B cell (primary cell): ENCODE results near the gene MRGPRX2. TPM values are rescaled to one million over a fixed set of nuclear protein-coding genes. Genes with fewer than 3 reads are reported as not detected.

ENCODE experiments used
- ATAC-seq: fragments of 200-7000 bp; cut with Tn5 transposase; one replicate; pipeline ENCODE4 v1.10.0; 2021; ENCODE audit warnings: low read depth, mild to moderate bottlenecking, moderate number of reproducible peaks, moderate library complexity
- CTCF ChIA-PET: fragments of 350-600 bp; sonication (Branson Sonifier 250); formaldehyde crosslinking; loops from one replicate; lab custom pipeline; 2021; ENCODE audit warnings: antibody characterized with exemption, inconsistent platforms; lab: Charles Lee
- POLR2A ChIA-PET: fragments of 350-600 bp; sonication (Branson Sonifier 250); formaldehyde crosslinking; loops from one replicate; lab custom pipeline; 2021; ENCODE audit warnings: antibody characterized with exemption; lab: Charles Lee
- DNase-seq: peaks from one replicate; pipeline ENCODE4 v3.0.0; 2013
- H2AFZ ChIP-seq: 2 replicates; pipeline ENCODE4 v1.6.1; 2012; ENCODE audit warnings: mild to moderate bottlenecking, low read depth, low read length; ENCODE audit not compliant: insufficient read depth, poor library complexity, severe bottlenecking
- H3K27ac ChIP-seq, 2 donors: 1 replicate in 1 of 2; 2 replicates in 1 of 2; pipeline ENCODE4 v1.5.1; 2012 to 2013; ENCODE audit warnings: low read length in 2 of 2, mild to moderate bottlenecking in 2 of 2, moderate library complexity in 1 of 2
- H3K27me3 ChIP-seq, 4 experiments: fragments of 200-600 bp in 1 of 4; sonication (generic) in 1 of 4; replicated peaks in 1 of 4; 1 replicate in 2 of 4; 2 replicates in 2 of 4; pipeline versions ENCODE4 v1.6.1 to v1.7.0; 2013 to 2016; ENCODE audit warnings: low read length in 3 of 4, mild to moderate bottlenecking in 2 of 4, mixed read lengths in 1 of 4, moderate library complexity in 1 of 4; ENCODE audit not compliant: insufficient read depth in 4 of 4, control insufficient read depth in 3 of 4; ENCODE audit errors: control extremely low read depth in 1 of 4
- H3K36me3 ChIP-seq, 2 experiments: replicated peaks in 1 of 2; 1 replicate in 1 of 2; 2 replicates in 1 of 2; pipeline versions ENCODE4 v1.6.1 to v1.7.1; 2013; ENCODE audit warnings: low read length in 1 of 2; ENCODE audit not compliant: insufficient read depth in 2 of 2, control insufficient read depth in 1 of 2; ENCODE audit errors: control extremely low read depth in 1 of 2, extremely low read depth in 1 of 2
- H3K4me1 ChIP-seq, 2 donors: fragments of 200-600 bp in 1 of 2; sonication (generic) in 1 of 2; 1 replicate in 1 of 2; 2 replicates in 1 of 2; pipeline versions ENCODE4 v1.5.1 to v1.6.1; 2013 to 2017; ENCODE audit warnings: low read length in 2 of 2; ENCODE audit not compliant: control insufficient read depth in 2 of 2, insufficient read depth in 2 of 2
- H3K4me2 ChIP-seq: replicated peaks from 2 replicates; pipeline ENCODE3; 2012; ENCODE audit warnings: mild to moderate bottlenecking, low read depth, low read length; ENCODE audit not compliant: poor library complexity, severe bottlenecking
- H3K4me3 ChIP-seq, 5 experiments: fragments of 200-600 bp in 1 of 5; sonication (generic) in 1 of 5; 1 replicate in 3 of 5; 2 replicates in 2 of 5; pipeline versions ENCODE4 v1.5.1 to v1.7.0; 2011 to 2016; ENCODE audit warnings: low read length in 4 of 5, mild to moderate bottlenecking in 4 of 5, low read depth in 2 of 5, control low read depth in 1 of 5, moderate library complexity in 1 of 5; ENCODE audit not compliant: insufficient read depth in 1 of 5; ENCODE audit errors: control extremely low read depth in 1 of 5, extremely low read depth in 1 of 5
- H3K79me2 ChIP-seq: fragments of 200-600 bp; sonication (generic); one replicate; pipeline ENCODE4 v1.6.0; 2016; ENCODE audit warnings: low read length; ENCODE audit not compliant: control insufficient read depth, insufficient read depth
- H3K9ac ChIP-seq: fragments of 200-600 bp; sonication (generic); 2 replicates; pipeline ENCODE4 v1.6.1; 2017; ENCODE audit warnings: mild to moderate bottlenecking, low read length, moderate library complexity
- H3K9me3 ChIP-seq, 3 donors: one replicate each; pipeline versions ENCODE4 v1.6.1 to v1.7.1; 2013; ENCODE audit warnings: low read length in 2 of 3; ENCODE audit not compliant: control insufficient read depth in 2 of 3, insufficient read depth in 1 of 3; ENCODE audit errors: control extremely low read depth in 1 of 3
- H4K20me1 ChIP-seq: 2 replicates; pipeline ENCODE4 v1.6.0; 2012; ENCODE audit warnings: mild to moderate bottlenecking, low read length; ENCODE audit not compliant: insufficient read depth, control insufficient read depth, poor library complexity, severe bottlenecking
- H3K27ac Mint-ChIP-seq: one replicate; pipeline ENCODE4 v1.8.0; 2021; ENCODE audit warnings: mixed read lengths
- H3K27me3 Mint-ChIP-seq: one replicate; pipeline ENCODE4 v1.8.0; 2021; ENCODE audit warnings: mixed read lengths
- H3K4me1 Mint-ChIP-seq: one replicate; pipeline ENCODE4 v1.8.0; 2021; ENCODE audit warnings: mixed read lengths
- H3K4me3 Mint-ChIP-seq: one replicate; pipeline ENCODE4 v1.8.0; 2021; ENCODE audit warnings: mixed read lengths
- H3K9me3 Mint-ChIP-seq: one replicate; pipeline ENCODE4 v1.8.0; 2022; ENCODE audit warnings: mixed read lengths; ENCODE audit not compliant: insufficient read depth
- CTCF ChIP-seq: fragments of 200-600 bp; IDR thresholded peaks from one replicate; pipeline ENCODE4 v1.8.0; 2022; ENCODE audit warnings: antibody characterized with exemption, mild to moderate bottlenecking
- EZH2 ChIP-seq: IDR thresholded peaks from 2 replicates; pipeline ENCODE4 v1.6.1; 2012; ENCODE audit warnings: borderline replicate concordance, low read depth, mild to moderate bottlenecking, moderate library complexity, low read length; ENCODE audit not compliant: insufficient read depth, poor library complexity, severe bottlenecking
- WGBS: methylation state at CpG from one replicate; pipeline ENCODE4 v1.1.5; 2013; ENCODE audit warnings: missing lambda C conversion rate; ENCODE audit not compliant: insufficient coverage; 5-methylcytosine and 5-hydroxymethylcytosine counted together
- intact Hi-C: fragments of 100-400 bp; cut with micrococcal nuclease; formaldehyde crosslinking; loops from one replicate; pipeline ENCODE4 v1.10.0; 2022
- polyA plus RNA-seq: library from polyadenylated mRNA; depleted of rRNA; stranded (reverse); fragments of >200 nt; gene quantifications from 2 replicates; pipeline ENCODE4 v1.2.3, GENCODE V29; 2012
- total RNA-seq, 2 donors: library from RNA; stranded (reverse); fragments of 120-200 nt in 1 of 2; gene quantifications; 1 replicate in 1 of 2; 2 replicates in 1 of 2; pipeline versions ENCODE4 v1.2.3 to v1.2.4, GENCODE V29; 2013 to 2022

The MRGPRX2 gene
- total and polyA plus RNA-seq, 2 donors (not counting 1 experiment from before 2014, with no cell fraction given): not detected

- TF ChIP-seq CTCF (no peak), EZH2 (no peak)
- ATAC-seq (no peak), DNase-seq (no peak)
- Mint-ChIP-seq H3K4me1 (no peaks in the 10 kb centered on the region), H3K27ac (no peak overlapping the region), H3K27me3 (peaks cover 22% of the 10 kb centered on the region), H3K9me3 (no peaks in the 10 kb centered on the region), H3K4me3 (no peak overlapping the region)
- H2AFZ ChIP-seq: no peak overlapping the region
- intact Hi-C loops: loop anchor here (2.0 kb wide), 1 partner anchor 39 kb away; the partner anchor contains the start of gene ZDHHC13
- H4K20me1 ChIP-seq: no peaks in the 10 kb centered on the region
- no peak overlapping the region for H3K27ac ChIP-seq
- H3K4me3 ChIP-seq: no peak overlapping the region
- H3K79me2 ChIP-seq: no peaks in the 10 kb centered on the region
- ChIA-PET POLR2A (no interaction called here), CTCF (interaction anchor here (0.8 to 3.1 kb wide), 12 partner anchors 9 to 1050 kb away, joined by 3 to 21 read pairs (median 5); partner anchors contain the start of gene MRGPRX2)
- H3K9me3 ChIP-seq: no peaks in the 10 kb centered on the region
- peaks cover 0 to 4% of the 10 kb centered on the region in 2 donors for H3K4me1 ChIP-seq
- H3K36me3 ChIP-seq: no peaks in the 10 kb centered on the region
- no peak overlapping the region for H3K9ac ChIP-seq
- H3K27me3 ChIP-seq: peaks cover 0 to 6% (median 3%) of the 10 kb centered on the region in 4 experiments
- no peak overlapping the region for H3K4me2 ChIP-seq
Observed at GRCh38 chr11:19077965-19078364, 17.4 kb upstream of the MRGPRX2 start.

DNA sequence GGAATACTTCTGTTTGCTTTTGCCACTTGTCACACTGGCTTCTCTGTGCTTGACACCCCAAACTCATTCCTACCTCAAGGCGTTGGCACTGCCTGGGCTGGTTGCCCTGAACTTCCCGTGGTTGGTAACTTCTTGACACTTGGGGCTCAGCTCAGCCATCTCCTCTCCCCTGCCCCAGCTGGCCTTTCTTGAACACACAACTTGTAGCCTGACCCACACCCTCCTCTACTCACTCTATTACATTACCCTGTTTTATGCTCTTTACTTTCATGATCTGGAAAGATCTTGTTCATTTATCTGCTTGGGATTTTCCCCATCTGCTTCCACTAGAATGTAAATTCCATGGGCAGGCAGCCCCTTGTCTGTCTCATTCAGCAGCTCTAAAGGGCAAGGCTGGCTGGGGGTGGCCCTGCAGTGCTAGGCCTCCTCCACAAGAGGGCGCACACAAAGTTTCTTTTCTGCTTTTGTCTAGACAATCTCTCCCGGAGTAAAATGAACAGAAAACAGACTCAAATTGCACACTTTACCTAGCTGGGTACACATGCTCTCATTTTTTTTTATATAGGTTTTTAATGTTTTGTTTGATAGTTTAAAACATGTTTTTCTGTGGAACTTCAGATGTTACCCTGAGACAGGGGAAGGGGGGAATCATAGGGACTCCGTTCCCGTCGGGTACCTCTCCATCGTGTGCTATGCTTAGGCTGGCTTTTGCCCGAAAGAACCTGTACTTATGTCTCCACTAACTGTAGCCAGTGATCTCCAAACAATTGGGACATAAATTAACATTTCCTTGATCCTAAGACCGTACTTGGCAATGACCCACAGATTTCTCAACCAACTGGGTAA is 16.4 kb upstream of the MRGPRX2 start:
- H3K4me3 ChIP-seq: no peak overlapping the region
- no peak overlapping the region for H3K4me2 ChIP-seq
- no peaks in the 10 kb centered on the region for H3K9me3 ChIP-seq
- ChIA-PET CTCF (interaction anchor here (0.5 to 3.1 kb wide), 20 partner anchors 10 to 1286 kb away, joined by 3 to 21 read pairs (median 4); partner anchors contain the start of gene MRGPRX2), POLR2A (no interaction called here)
- H3K27ac ChIP-seq: no peak overlapping the region
- no peaks in the 10 kb centered on the region for H3K79me2 ChIP-seq
- ATAC-seq (peak; percentile 79), DNase-seq (peak; percentile 62)
- H3K27me3 Mint-ChIP-seq: peaks cover 24% of the 10 kb centered on the region
- intact Hi-C loops: loop anchor here (2.0 kb wide), 1 partner anchor 40 kb away; the partner anchor contains the start of gene ZDHHC13
- TF ChIP-seq EZH2 (no peak), CTCF (peak; percentile 100)
- H3K4me3 Mint-ChIP-seq: no peak overlapping the region
- no peak overlapping the region for H2AFZ ChIP-seq
- no peaks in the 10 kb centered on the region for H3K36me3 ChIP-seq
- no peak overlapping the region for H3K9ac ChIP-seq
- H3K4me1 ChIP-seq: peaks cover 0 to 4% of the 10 kb centered on the region in 2 donors
- H3K27ac Mint-ChIP-seq: no peak overlapping the region
- H3K27me3 ChIP-seq: peaks cover 0 to 6% (median 2%) of the 10 kb centered on the region in 4 experiments
- H3K9me3 Mint-ChIP-seq: no peaks in the 10 kb centered on the region
- H4K20me1 ChIP-seq: no peaks in the 10 kb centered on the region
- H3K4me1 Mint-ChIP-seq: no peaks in the 10 kb centered on the region
- WGBS: 64% methylated on average over 8 of the region's 10 CpGs
